ENCODE results near the gene KRTAP2-1. TPM values are rescaled to one million over a fixed set of nuclear protein-coding genes. Genes with fewer than 3 reads are reported as not detected.
"Not testable (repeated sequence)": the region's sequence is repeated elsewhere in the genome, so short reads cannot be mapped to it uniquely, and the experiment has no call there.

The KRTAP2-1 gene
- total and polyA plus RNA-seq, 8 donors: not detected

GRCh38 chr17:41065829-41066624 lies 18.9 kb upstream of the KRTAP2-1 start, which contains the start of gene KRTAP2-4:
Gene KRTAP2-4, minus strand, starts transcription at chr17:41065879. Its CDS starts 34 bp downstream, at chr17:41065845.
- no peaks in the 10 kb centered on the region for H3K4me1 ChIP-seq
- no peaks in the 10 kb centered on the region for H3K36me3 ChIP-seq
- no peak within 1 kb of the TSS for H3K27ac ChIP-seq
- DNase-seq: no peak
- H3K9me3 ChIP-seq: no peaks in the 10 kb centered on the region
- H3K27me3 ChIP-seq: no peaks in the 10 kb centered on the region
- TF ChIP-seq POLR2AphosphoS5 (IDR thresholded peaks at IDR 0.05) (no peak), EP300 (IDR thresholded peaks at IDR 0.05) (no peak), POLR2A (IDR thresholded peaks at IDR 0.05) (no peak), CTCF (IDR thresholded peaks at IDR 0.05) (no peak)
- intact Hi-C loops (cut with DNase I; ENCODE audit: low total_unique reads): no loop called here
- H3K4me3 ChIP-seq: no peak within 1 kb of the TSS
- WGBS, 5 donors: 81 to 90% (median 88%) methylated on average over 5 to 6 of the region's 6 CpGs

DNA sequence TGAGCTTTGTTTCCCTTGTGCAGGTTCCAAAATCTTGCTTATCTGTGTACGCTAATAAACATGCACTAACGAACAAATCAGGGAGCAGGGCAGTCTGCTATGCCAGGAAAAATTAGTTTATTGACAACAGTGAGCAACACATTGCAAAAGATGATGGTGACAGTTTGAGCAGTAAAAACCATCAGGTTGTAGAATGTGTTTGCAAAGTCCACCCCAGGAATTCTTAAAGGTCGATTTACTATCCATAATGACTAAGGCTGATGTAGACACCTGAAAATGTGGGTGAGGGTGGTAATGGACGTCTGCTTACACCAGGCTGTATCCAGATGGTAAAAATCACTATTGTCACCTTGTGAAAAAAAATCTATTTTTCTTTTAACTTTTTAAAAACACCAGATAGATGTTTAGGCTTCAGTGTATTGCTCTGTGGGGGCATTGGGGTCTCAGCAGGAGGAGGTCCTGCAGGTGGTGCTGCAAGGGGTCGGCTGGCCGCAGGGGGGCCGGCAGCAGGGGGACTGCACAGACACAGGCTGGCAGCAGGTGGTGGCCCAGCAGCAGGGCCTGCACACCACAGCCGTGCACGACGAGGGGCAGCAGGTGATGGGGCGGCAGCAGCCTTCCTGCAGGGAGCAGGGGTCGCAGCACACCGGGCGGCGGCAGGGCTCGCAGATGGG lies 18.0 kb upstream of the KRTAP2-1 start:
- H3K4me1 ChIP-seq; DNase-seq; H3K4me3 ChIP-seq; H3K27me3 ChIP-seq; H3K27ac ChIP-seq; intact Hi-C loops (cut with DNase I; ENCODE audit: low total_unique reads); H3K36me3 ChIP-seq; H3K9me3 ChIP-seq: not testable (repeated sequence)
- 55 to 72% (median 59%) methylated on average over 6 to 7 of the region's 16 CpGs for WGBS, 5 donors

DNA sequence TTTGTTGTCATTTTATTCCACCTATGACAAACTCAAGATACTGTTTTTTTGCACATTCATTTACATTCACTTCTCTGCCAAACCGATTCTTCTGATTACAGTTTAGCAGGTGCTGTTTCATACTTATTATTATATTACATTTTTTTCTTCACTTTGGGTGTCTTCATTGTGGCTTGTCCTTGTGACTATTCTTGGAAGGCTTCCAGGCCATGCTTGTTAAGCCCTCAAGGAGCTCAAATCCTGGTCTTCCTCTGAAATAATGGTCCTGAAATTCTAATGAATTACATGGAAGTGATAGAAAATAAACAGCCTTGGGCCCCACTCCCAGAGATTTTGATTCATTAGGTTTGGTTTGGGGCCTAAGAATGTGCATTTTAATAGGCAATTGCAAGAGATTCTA lies 17.2 kb upstream of the KRTAP2-1 start:
- Histone ChIP-seq H3K4me1 (no peaks in the 10 kb centered on the region), H3K4me3 (no peak overlapping the region), H3K36me3 (no peaks in the 10 kb centered on the region), H3K9me3 (no peaks in the 10 kb centered on the region), H3K27me3 (peaks cover 0 to 12% (median 0%) of the 10 kb centered on the region in 3 donors), H3K27ac (no peak overlapping the region)
- WGBS, 5 donors: 78 to 84% (median 82%) methylated on average over 1 of the region's 1 CpG
- no peak for DNase-seq
- intact Hi-C loops (cut with DNase I; ENCODE audit: low total_unique reads): no loop called here
- TF ChIP-seq POLR2AphosphoS5 (IDR thresholded peaks at IDR 0.05): no peak
- no peak for TF ChIP-seq POLR2A (IDR thresholded peaks at IDR 0.05)
- TF ChIP-seq CTCF (IDR thresholded peaks at IDR 0.05): no peak
- no peak for TF ChIP-seq EP300 (IDR thresholded peaks at IDR 0.05)

DNA sequence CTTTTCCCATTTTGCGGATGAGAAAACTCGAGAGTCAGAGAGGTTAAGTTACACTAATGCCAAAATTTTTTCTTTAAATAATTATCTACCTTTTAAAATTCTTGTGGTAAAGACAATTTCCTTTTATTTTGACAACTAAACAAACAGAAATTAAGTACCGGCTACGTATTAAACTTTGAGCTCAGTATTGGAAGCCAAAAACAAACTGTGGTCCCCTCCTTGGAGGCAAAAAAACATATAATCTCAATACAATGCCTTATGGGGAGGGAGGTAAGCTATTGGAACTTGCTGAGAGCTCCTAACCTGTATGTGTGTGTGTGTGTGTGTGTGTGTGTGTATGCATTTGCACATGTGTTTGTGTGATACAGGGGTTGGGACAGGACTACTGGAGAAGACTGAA lies 16.3 kb upstream of the KRTAP2-1 start:
- Histone ChIP-seq H3K4me1 (no peaks in the 10 kb centered on the region), H3K9me3 (no peaks in the 10 kb centered on the region), H3K27me3 (peaks cover 0 to 17% (median 0%) of the 10 kb centered on the region in 3 donors), H3K36me3 (no peaks in the 10 kb centered on the region), H3K4me3 (no peak overlapping the region), H3K27ac (no peak overlapping the region)
- intact Hi-C loops (cut with DNase I; ENCODE audit: low total_unique reads): no loop called here
- WGBS, 5 donors: 50 to 62% (median 55%) methylated on average over 4 of the region's 4 CpGs
- no peak for DNase-seq
- TF ChIP-seq EP300 (IDR thresholded peaks at IDR 0.05) (no peak), CTCF (IDR thresholded peaks at IDR 0.05) (no peak), POLR2A (IDR thresholded peaks at IDR 0.05) (no peak), POLR2AphosphoS5 (IDR thresholded peaks at IDR 0.05) (no peak)
